HG03571 (cell line): ENCODE results near the gene EVA1C.
"Not testable (repeated sequence)": the region's sequence is repeated elsewhere in the genome, so short reads cannot be mapped to it uniquely, and the experiment has no call there.

ENCODE experiments used
- ATAC-seq: cut with Tn5 transposase; IDR thresholded peaks from one replicate; pipeline ENCODE4 v1.9.1; 2021; ENCODE audit not compliant: unreplicated experiment

Gene EVA1C

GRCh38 chr21:32459972-32460371 lies 47.5 kb downstream of the EVA1C start:
- no peak for ATAC-seq

- ATAC-seq = no peak
These were observed 49.0 kb downstream of the EVA1C start for GRCh38 chr21:32461503-32461902.

DNA sequence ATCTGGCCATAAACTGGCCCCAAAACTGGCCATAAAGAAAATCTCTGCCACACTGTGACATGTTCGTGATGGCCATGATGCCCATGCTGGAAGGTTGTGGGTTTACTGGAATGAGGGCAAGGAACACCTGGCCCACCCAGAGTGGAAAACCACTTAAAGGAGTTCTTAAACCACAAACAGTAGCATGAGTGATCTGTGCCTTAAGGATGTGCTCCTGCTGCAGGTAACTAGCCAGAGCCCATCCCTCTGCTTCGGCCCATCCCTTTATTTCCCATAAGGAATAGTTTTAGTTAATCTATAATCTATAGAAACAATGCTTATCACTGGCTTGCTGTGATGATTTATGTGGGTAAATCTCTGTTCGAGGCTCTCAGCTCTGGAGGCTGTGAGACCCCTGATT lies 50.1 kb downstream of the EVA1C start:
- ATAC-seq = not testable (repeated sequence)

GRCh38 chr21:32463367-32463766 lies 50.9 kb downstream of the EVA1C start:
- ATAC-seq = no peak

GRCh38 chr21:32463889-32464300 lies 51.4 kb downstream of the EVA1C start:
- no peak for ATAC-seq

GRCh38 chr21:32467291-32467690 lies 54.8 kb downstream of the EVA1C start:
- no peak for ATAC-seq

- ATAC-seq = no peak
These were observed 56.2 kb downstream of the EVA1C start for GRCh38 chr21:32468681-32469111.

DNA sequence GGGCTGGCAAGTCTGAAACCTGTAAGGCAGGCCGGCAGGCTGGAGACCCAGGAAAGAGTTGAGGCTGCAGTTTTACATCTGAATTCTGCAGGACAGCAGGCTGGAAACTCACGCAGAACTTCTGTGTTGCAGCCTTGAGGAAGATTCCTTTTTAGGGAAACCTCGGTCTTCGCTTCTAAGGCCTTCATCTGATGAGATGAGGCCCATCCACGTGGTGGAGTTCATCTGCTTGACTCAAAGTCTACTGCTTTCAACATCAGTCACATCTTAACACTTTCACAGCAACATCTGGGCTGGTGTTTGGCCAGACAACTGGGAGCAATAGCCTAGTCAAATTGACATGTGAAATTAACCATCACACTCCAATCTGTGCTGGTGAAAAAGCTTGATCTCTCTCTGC lies 57.1 kb downstream of the EVA1C start:
- ATAC-seq = no peak

DNA sequence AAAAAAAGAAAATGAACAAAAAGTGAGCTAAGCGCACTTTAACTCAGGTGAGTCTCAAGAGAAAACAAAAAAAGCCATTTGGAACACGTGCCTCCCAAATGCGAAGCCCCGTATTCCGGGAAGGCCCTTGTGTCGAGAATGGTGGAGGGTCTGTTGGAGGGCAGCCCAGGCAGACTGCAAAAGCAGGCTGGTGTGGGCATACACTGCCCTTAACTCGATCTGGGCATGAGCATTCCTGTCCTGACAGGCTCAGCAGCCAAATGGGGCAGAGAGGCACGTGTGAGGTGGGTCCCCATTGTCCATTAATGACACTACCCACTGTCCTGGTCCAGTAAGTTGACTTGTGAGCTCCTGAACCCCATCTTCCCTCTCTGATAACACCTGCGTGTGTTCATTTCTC lies 57.7 kb downstream of the EVA1C start:
- no peak for ATAC-seq

- no peak for ATAC-seq
These were observed 60.6 kb downstream of the EVA1C start for GRCh38 chr21:32472890-32473765.

GRCh38 chr21:32474179-32475059 lies 61.9 kb downstream of the EVA1C start:
- no peak for ATAC-seq

DNA sequence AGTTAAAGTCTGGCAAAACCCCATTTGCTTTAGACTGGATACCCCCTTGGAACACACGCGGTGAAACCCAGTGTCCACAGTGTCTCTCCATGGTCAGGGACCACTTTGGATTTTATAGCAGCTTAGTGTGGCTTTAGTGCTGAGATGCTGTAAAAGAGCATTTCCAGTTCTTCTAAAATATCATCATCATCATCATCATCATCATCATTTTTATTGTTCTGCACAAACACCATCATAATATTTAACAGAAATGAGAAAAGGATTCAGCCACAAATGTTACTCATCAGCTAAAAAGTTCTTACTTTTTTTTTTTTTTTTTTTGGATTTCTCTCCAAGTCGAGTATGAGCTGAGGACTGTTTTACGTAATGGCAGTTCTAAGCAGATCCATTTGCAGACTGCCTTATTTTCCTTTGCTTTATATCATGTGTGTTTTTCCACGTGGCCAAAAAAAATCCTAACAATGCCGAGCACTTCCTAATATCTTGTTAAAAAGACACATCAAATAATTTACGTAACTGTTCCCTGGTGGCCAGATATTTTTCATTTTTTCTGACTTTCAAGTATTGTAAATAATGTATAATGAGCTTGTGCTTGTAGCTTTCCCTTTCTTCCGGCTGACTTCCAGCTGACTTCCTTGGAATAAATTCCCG lies 62.8 kb downstream of the EVA1C start:
- no peak for ATAC-seq

DNA sequence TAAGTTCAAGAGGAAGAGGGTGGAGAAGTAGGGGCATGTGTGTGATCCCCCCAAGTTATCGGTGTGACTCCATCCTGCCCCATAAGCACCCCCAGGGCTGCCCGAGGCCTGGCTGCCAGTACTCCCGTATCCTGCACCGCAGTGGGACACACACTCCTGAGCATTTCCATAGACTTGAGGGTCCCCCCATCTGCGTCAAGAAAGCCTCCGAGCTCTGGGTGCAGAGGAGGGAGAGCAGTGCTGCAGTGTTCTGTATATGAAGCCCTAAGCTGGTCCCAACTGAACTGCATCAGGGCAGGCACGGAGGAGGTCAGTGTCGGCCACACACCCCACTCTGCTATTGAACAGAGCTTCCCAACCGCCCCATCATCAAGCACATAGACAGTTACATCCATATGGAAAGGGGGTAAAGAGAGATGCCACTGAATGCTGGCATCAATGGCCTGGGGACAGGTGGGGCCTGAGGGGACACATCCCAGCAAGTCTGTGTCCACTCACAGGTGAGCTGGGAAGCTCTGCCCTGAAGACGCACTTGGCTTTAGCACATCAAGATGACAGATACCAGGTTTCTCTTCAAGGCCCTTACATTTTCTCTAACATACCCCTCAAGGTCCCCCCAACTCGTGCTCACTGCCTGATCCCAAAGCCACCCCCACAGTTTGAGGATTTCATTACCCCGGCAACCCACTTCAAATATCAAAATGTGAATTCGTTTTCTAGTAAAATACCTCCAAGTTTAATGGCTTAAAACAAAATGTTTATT lies 64.3 kb downstream of the EVA1C start:
- ATAC-seq = no peak

DNA sequence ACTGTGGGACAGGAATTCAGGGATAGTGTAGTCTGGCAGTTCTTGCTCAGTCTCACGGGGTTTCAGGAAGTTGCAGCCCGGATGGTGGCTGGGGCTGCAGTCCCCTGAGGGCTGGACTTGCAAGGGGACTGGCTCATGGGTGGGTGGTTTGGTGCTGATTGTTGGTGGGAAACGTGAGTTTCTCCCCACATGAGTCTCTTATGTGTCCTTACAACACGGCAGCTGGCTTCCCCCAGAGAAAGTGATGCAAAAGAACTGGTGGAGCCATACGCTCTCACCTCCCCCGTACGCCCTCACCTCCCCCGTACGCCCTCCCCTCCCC lies 64.9 kb downstream of the EVA1C start:
- ATAC-seq = no peak

- ATAC-seq = no peak
These were observed 69.4 kb downstream of the EVA1C start for GRCh38 chr21:32481875-32482408.

DNA sequence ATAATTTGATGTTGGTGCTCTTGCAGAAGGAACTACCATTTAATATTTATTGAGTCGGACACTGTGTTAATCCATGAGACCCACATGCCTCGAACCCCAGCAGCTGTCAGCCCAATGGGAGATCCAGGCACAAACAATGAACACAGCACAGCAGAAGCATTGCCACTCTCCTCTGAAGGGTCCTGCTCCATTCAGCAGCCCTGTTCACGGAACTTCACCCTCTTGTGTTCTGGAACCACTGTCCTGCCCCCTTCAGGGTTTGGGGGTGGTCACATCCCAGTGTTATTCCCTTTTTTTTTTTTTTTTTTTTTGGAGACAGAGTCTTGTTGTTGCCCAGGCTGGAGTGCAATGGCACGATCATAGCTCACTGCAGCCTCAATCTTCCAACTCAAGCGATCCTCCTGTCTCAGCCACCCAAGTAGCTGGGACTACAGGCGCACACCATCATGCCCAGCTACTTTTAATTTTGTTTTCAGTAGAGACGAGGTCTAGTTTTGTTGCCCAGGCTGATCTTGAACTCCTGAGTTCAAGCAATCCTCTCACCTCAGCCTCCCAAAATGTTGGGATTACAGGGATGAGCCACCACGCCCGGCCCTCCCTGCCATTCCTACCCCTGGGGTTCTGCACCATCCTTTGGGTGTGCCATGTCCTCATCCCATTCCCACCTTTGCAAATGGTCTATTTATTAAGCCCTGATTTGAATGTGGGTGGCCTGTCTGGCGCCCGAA lies 70.2 kb downstream of the EVA1C start:
- ATAC-seq = no peak

GRCh38 chr21:32483293-32483595 lies 70.7 kb downstream of the EVA1C start:
- no peak for ATAC-seq

- no peak for ATAC-seq
These were observed 72.3 kb downstream of the EVA1C start for GRCh38 chr21:32484706-32485380.

GRCh38 chr21:32492376-32492775 lies 79.9 kb downstream of the EVA1C start:
- no peak for ATAC-seq
